ENCODE measurements around the gene CSRP3. TPM values are rescaled to one million over a fixed set of nuclear protein-coding genes. Genes with fewer than 3 reads are reported as not detected.

CSRP3 gene
- total RNA-seq = not detected in 2 replicates

DNA sequence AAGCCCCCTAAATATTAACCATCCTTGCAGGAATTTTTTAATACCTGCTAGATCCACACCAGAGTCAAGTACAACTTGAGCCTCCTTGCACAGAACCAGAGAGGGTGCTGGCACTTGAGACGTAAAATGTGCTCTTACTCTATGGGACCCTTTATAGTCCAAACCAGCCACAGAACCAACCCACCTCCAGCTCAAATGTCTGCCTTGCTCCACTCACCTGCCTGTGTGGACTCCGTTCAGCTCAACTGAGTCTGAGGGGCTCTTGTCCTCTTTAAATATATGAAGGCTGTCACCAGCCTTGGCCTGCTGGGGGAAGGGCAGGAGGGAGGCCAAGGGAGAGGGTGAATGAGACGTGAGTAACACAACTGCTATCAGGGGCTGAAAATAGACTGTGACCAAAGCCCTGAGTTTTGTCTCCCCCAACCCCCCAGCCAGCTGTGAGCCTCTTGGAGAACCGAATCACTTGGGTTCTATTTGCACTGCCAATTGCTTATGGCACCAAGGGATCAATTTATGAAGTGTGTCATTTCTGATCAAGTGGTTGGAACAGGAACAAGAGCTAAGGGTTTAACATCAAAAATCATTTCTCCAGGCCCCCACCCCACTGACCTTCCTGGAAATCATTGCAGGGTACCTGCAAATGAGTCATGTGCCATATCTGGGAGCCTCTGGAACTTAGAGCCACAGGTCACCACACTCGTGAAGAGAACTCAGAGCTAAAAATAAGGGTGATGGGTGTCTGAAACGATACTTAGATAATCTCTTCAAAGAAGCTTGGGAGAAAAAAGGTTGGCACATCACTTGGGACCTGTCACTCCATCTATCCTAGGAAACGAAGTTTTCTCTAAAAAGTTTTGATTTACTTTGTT is at the start of gene CSRP3:
TSS of gene CSRP3 (minus strand) at position 247 of the 869 bp plus-strand sequence. CDS start 9,535 bp downstream, outside the sequence.
- DNase-seq (ENCODE audit: low read depth) = no peak
- TF ChIP-seq CTCF (IDR thresholded peaks at IDR 0.05; ENCODE audit: insufficient read depth, low read length, poor library complexity, severe bottlenecking) = no peak
- H3K36me3 ChIP-seq (ENCODE audit: control insufficient read depth, insufficient read depth, low read length) = no peaks in the 10 kb centered on the region
- no peaks in the 10 kb centered on the region for H3K27me3 ChIP-seq (ENCODE audit: control insufficient read depth, insufficient read depth, low read length)
- H3K4me3 ChIP-seq (ENCODE audit: low read depth, low read length) = no peak within 1 kb of the TSS

DNA sequence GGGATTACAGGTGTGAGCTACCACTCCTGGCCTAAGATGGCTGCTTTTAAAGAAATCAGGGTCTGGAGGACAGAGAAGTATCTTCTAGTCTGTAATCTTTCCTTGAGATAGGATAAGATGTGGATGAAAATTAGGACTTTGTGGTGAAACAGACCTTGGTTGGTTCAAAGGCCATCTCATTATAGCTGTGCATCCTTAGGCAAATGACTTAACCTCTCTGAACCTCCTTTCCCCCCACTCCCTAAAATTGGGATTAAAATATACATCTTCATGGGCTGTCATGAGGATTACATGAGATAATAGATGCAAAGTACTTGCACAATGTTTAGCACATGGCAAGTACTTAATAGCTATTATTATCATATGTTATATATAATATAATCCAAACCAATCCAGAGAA is 49.8 kb upstream of the CSRP3 start:
- Histone ChIP-seq H3K36me3 (ENCODE audit: control insufficient read depth, insufficient read depth, low read length) (no peaks in the 10 kb centered on the region), H3K27me3 (ENCODE audit: control insufficient read depth, insufficient read depth, low read length) (no peaks in the 10 kb centered on the region)
- no peak for TF ChIP-seq CTCF (IDR thresholded peaks at IDR 0.05; ENCODE audit: insufficient read depth, low read length, poor library complexity, severe bottlenecking)

GRCh38 chr11:19246816-19247215 is 45.0 kb upstream of the CSRP3 start:
- H3K4me3 ChIP-seq (ENCODE audit: low read depth, low read length) = no peak overlapping the region
- peaks cover 17% of the 10 kb centered on the region for H3K27me3 ChIP-seq (ENCODE audit: control insufficient read depth, insufficient read depth, low read length)
- no peak for TF ChIP-seq CTCF (IDR thresholded peaks at IDR 0.05; ENCODE audit: insufficient read depth, low read length, poor library complexity, severe bottlenecking)
- H3K36me3 ChIP-seq (ENCODE audit: control insufficient read depth, insufficient read depth, low read length) = no peaks in the 10 kb centered on the region
- no peak for DNase-seq (ENCODE audit: low read depth)

More for the DNA sequence above, 49.8 kb upstream of the CSRP3 start:
- no peak for DNase-seq (ENCODE audit: low read depth)
- no peak overlapping the region for H3K4me3 ChIP-seq (ENCODE audit: low read depth, low read length)

- no peak for TF ChIP-seq CTCF (IDR thresholded peaks at IDR 0.05; ENCODE audit: insufficient read depth, low read length, poor library complexity, severe bottlenecking)
Measured at GRCh38 chr11:19245351-19245750, 43.6 kb upstream of the CSRP3 start.

GRCh38 chr11:19244621-19245020 is 42.8 kb upstream of the CSRP3 start:
- no peak for DNase-seq (ENCODE audit: low read depth)
- no peak for TF ChIP-seq CTCF (IDR thresholded peaks at IDR 0.05; ENCODE audit: insufficient read depth, low read length, poor library complexity, severe bottlenecking)
- Histone ChIP-seq H3K4me3 (ENCODE audit: low read depth, low read length) (no peak overlapping the region), H3K27me3 (ENCODE audit: control insufficient read depth, insufficient read depth, low read length) (peaks cover 20% of the 10 kb centered on the region), H3K36me3 (ENCODE audit: control insufficient read depth, insufficient read depth, low read length) (no peaks in the 10 kb centered on the region)

More at GRCh38 chr11:19245351-19245750, 43.6 kb upstream of the CSRP3 start:
- H3K27me3 ChIP-seq (ENCODE audit: control insufficient read depth, insufficient read depth, low read length) = peaks cover 20% of the 10 kb centered on the region
- no peak for DNase-seq (ENCODE audit: low read depth)
- H3K36me3 ChIP-seq (ENCODE audit: control insufficient read depth, insufficient read depth, low read length) = no peaks in the 10 kb centered on the region
- H3K4me3 ChIP-seq (ENCODE audit: low read depth, low read length) = no peak overlapping the region

All from kidney epithelial cell (primary cell).